ENCODE measurements around the gene NKAIN2.

- no peak for TF ChIP-seq CTCF (IDR thresholded peaks at IDR 0.05)
- TF ChIP-seq POLR2A (IDR thresholded peaks at IDR 0.05) = no peak
Measured at GRCh38 chr6:124026694-124027093, 223.0 kb downstream of the NKAIN2 start.
